Cardiac muscle cell (in vitro differentiated cells and primary cell): ENCODE data around the gene TSC22D1. TPM values are rescaled to one million over a fixed set of nuclear protein-coding genes. Genes with fewer than 3 reads are reported as not detected.
"Not testable (repeated sequence)": the region's sequence is repeated elsewhere in the genome, so short reads cannot be mapped to it uniquely, and the experiment has no call there.

Experiments used
- DNase-seq, 2 donors: peaks; one replicate each; pipeline versions ENCODE4 v3.0.0 to v3.0.0-alpha.2; 2010 to 2017; ENCODE audit warnings: low read depth in 1 of 2, low spot score in 1 of 2
- H3K27ac ChIP-seq: fragments of 200-600 bp; sonication (generic); 2 replicates; pipeline ENCODE4 v1.5.1; 2016
- H3K27me3 ChIP-seq: fragments of 200-600 bp; sonication (generic); 2 replicates; pipeline ENCODE4 v1.6.0; 2016; ENCODE audit warnings: control low read depth
- H3K36me3 ChIP-seq: fragments of 200-600 bp; sonication (generic); 2 replicates; pipeline ENCODE4 v1.5.1; 2016; ENCODE audit warnings: control low read depth
- H3K4me1 ChIP-seq: fragments of 200-600 bp; sonication (generic); 2 replicates; pipeline ENCODE4 v1.8.1; 2017; ENCODE audit warnings: low read depth, mild to moderate bottlenecking, mixed run types
- H3K4me3 ChIP-seq: fragments of 200-600 bp; sonication (generic); 2 replicates; pipeline ENCODE4 v1.5.1; 2016; ENCODE audit warnings: mild to moderate bottlenecking
- H3K9me3 ChIP-seq: fragments of 200-600 bp; sonication (generic); 2 replicates; pipeline ENCODE4 v1.5.1; 2017; ENCODE audit warnings: low read depth, mild to moderate bottlenecking, control low read depth
- polyA plus RNA-seq: library from polyadenylated mRNA; unstranded; fragments of >200 nt; fragmentation: Nextera tagmentation; extraction: Ambion mirVana; gene quantifications from 2 replicates; pipeline ENCODE4 v1.2.1, GENCODE V29; 2016
- total RNA-seq: library from RNA; depleted of rRNA; stranded (reverse); fragments of >200 nt; gene quantifications from 2 replicates; pipeline ENCODE4 v1.2.3, GENCODE V29; 2016
- TF ChIP-seq, protein P1 (sequence below): IDR thresholded peaks from 2 replicates; pipeline ENCODE4 v1.5.1; 2012; ENCODE audit warnings: low read depth, mild to moderate bottlenecking, low read length

TSC22D1 gene
- total and polyA plus RNA-seq, 2 experiments from 2014 or later: 226 to 455 TPM

DNA sequence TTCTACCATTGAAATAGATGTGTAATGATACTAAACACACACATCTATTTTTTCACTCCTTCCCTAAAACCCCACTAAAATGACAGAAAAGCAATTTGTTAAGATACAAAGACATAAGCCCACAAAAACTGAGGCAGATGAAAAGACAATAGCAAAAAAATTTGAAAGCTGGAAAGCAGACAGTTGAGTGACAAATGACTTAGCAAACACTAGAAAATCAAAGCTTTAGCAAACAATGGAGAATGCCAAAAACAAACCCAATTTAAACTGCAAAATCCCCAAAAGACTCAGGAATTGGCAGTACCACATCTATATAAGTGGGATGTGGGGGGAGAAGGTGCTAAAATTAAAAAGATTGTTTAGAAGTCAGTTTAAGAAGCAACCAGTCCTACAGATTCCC lies 9.5 kb downstream of the TSC22D1 start:
- H3K4me1 ChIP-seq: peaks cover 11% of the 10 kb centered on the region
- no peaks in the 10 kb centered on the region for H3K27me3 ChIP-seq
- no peaks in the 10 kb centered on the region for H3K36me3 ChIP-seq
- H3K27ac ChIP-seq: no peak overlapping the region
- TF ChIP-seq, protein P1, sequence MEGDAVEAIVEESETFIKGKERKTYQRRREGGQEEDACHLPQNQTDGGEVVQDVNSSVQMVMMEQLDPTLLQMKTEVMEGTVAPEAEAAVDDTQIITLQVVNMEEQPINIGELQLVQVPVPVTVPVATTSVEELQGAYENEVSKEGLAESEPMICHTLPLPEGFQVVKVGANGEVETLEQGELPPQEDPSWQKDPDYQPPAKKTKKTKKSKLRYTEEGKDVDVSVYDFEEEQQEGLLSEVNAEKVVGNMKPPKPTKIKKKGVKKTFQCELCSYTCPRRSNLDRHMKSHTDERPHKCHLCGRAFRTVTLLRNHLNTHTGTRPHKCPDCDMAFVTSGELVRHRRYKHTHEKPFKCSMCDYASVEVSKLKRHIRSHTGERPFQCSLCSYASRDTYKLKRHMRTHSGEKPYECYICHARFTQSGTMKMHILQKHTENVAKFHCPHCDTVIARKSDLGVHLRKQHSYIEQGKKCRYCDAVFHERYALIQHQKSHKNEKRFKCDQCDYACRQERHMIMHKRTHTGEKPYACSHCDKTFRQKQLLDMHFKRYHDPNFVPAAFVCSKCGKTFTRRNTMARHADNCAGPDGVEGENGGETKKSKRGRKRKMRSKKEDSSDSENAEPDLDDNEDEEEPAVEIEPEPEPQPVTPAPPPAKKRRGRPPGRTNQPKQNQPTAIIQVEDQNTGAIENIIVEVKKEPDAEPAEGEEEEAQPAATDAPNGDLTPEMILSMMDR: no peak
- H3K4me3 ChIP-seq: no peak overlapping the region
- no peak for DNase-seq
- no peaks in the 10 kb centered on the region for H3K9me3 ChIP-seq

- no peaks in the 10 kb centered on the region for H3K27me3 ChIP-seq
- DNase-seq: no peak
- H3K36me3 ChIP-seq: no peaks in the 10 kb centered on the region
- peaks cover 4% of the 10 kb centered on the region for H3K4me1 ChIP-seq
- TF ChIP-seq, protein P1: no peak
- H3K27ac ChIP-seq: no peak overlapping the region
- H3K9me3 ChIP-seq: no peaks in the 10 kb centered on the region
- H3K4me3 ChIP-seq: no peak overlapping the region
Observed at GRCh38 chr13:44565881-44566280, 10.2 kb downstream of the TSC22D1 start.

DNA sequence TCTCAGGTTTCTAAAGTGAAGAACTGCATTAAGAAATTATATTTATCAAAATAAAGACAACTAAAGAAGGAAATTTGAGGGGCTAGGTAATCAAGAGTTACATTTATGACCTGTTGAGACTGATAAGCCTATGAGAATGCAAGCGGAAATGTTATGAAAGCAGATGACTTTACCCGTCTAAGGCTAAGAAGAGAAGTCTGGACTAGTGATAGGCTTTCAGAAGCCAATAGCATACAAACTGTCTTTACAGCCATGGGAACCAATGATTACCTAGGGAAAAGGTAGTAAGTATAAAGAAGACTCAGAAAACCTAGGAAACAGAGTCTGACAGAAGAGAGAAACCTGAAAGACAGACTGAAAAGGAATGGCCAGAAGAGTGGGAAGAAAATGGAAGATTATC lies 11.2 kb downstream of the TSC22D1 start:
- Histone ChIP-seq H3K27ac (no peak overlapping the region), H3K27me3 (no peaks in the 10 kb centered on the region), H3K9me3 (no peaks in the 10 kb centered on the region), H3K36me3 (no peaks in the 10 kb centered on the region), H3K4me3 (no peak overlapping the region), H3K4me1 (peaks cover 4% of the 10 kb centered on the region)
- TF ChIP-seq, protein P1: no peak
- DNase-seq: no peak

- not testable (repeated sequence) for DNase-seq, H3K4me3 ChIP-seq, H3K27ac ChIP-seq, H3K27me3 ChIP-seq, H3K36me3 ChIP-seq, H3K9me3 ChIP-seq, H3K4me1 ChIP-seq
Observed at GRCh38 chr13:44562853-44563252, 13.3 kb downstream of the TSC22D1 start.

DNA sequence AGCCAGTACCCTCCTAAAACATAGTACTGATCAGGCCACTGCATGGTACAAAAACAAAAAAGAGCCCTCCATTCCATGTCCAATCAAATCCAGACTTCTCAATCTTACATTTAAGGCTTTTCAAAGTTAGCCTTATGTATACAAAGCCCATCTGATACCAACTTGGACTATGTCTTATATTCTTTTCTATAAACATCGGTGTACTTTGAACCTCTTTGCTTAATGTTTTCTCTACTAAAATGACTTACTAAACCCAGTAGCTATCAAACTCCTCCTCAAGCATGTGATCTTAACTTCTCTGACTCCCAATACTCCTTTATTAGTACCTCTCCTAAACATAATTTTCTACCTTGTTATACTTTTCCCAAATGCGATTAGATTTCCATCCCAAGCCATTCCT lies 14.8 kb downstream of the TSC22D1 start:
- H3K9me3 ChIP-seq: no peaks in the 10 kb centered on the region
- no peaks in the 10 kb centered on the region for H3K36me3 ChIP-seq
- no peaks in the 10 kb centered on the region for H3K27me3 ChIP-seq
- peaks cover 4% of the 10 kb centered on the region for H3K4me1 ChIP-seq
- H3K4me3 ChIP-seq: no peak overlapping the region
- no peak for DNase-seq
- TF ChIP-seq, protein P1: no peak
- no peak overlapping the region for H3K27ac ChIP-seq

DNA sequence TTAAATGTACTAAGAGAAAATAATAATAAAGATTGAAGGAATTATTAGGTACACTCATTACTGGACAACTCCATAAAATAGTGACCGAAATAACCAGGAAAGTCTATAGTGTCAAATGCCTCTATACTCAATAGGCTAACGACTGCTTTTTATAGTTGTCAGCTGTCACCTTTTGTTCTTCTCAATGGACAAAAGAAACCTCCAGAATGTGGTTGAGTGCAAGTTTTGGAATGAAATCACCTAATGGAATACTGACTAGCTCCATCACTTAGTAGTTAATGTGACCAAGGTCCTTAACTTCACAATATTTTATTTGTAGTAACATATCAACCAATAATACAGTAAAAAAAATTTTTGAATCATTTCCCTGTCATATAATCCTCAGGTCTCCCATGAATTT lies 18.1 kb downstream of the TSC22D1 start:
- H3K27ac ChIP-seq: no peak overlapping the region
- TF ChIP-seq, protein P1: no peak
- H3K9me3 ChIP-seq: no peaks in the 10 kb centered on the region

More for the DNA sequence above, 18.1 kb downstream of the TSC22D1 start:
- Histone ChIP-seq H3K4me3 (no peak overlapping the region), H3K27me3 (no peaks in the 10 kb centered on the region), H3K4me1 (no peaks in the 10 kb centered on the region), H3K36me3 (no peaks in the 10 kb centered on the region)
- DNase-seq: no peak
